GM12878 (cell line): Measurements from ENCODE around the gene CDKL4. TPM values are rescaled to one million over a fixed set of nuclear protein-coding genes. Genes with fewer than 3 reads are reported as not detected.

Source experiments
- ATAC-seq: fragments of 200-7000 bp; cut with Tn5 transposase; 3 replicates; pipeline ENCODE4 v1.9.1; 2020; ENCODE audit warnings: mild to moderate bottlenecking, moderate library complexity
- BruUV-seq: library from RNA; stranded (reverse); fragments of 400-500 nt; replicated peaks from 2 replicates; lab custom pipeline; 2021; lab: Mats Ljungman, UMichigan
- CTCF ChIA-PET: fragments of 300-600 bp; sonication (Branson Sonifier 250); formaldehyde crosslinking; extraction: SDS; loops from one replicate; lab custom pipeline; 2021; ENCODE audit warnings: inconsistent platforms; lab: Yijun Ruan, JAX
- POLR2A ChIA-PET: fragments of 350-600 bp; formaldehyde crosslinking; extraction: SDS; loops from one replicate; lab custom pipeline; 2021; ENCODE audit warnings: inconsistent platforms; lab: Charles Lee
- RAD21 ChIA-PET: fragments of 300-600 bp; sonication (Branson Sonifier 250); formaldehyde crosslinking; loops from one replicate; lab custom pipeline; 2023; ENCODE audit warnings: antibody characterized with exemption; ENCODE audit not compliant: unreplicated experiment; lab: Charles Lee
- SMC1A ChIA-PET: fragments of 300-600 bp; sonication (Branson Sonifier 250); formaldehyde crosslinking; loops from one replicate; lab custom pipeline; 2023; ENCODE audit not compliant: unreplicated experiment, uncharacterized antibody; lab: Charles Lee
- DNase-seq: peaks from one replicate; pipeline ENCODE4 v3.0.0-alpha.2; 2011; ENCODE audit warnings: low read depth, low spot score
- FAIRE-seq: peaks from 3 replicates; lab custom pipeline; 2011; peaks lifted over from hg19 to GRCh38; lab: Jason Lieb, UNC
- H2AFZ ChIP-seq: 2 replicates; pipeline ENCODE4 v1.6.0; 2011; ENCODE audit warnings: low read depth, low read length, control low read depth; ENCODE audit not compliant: control insufficient read depth
- H3K27ac ChIP-seq: 2 replicates; pipeline ENCODE4 v1.5.1; 2011; ENCODE audit warnings: control low read depth; ENCODE audit not compliant: control insufficient read depth, insufficient read depth
- H3K27me3 ChIP-seq, 2 experiments: replicated peaks in 1 of 2; 2 replicates each; pipeline versions ENCODE4 v1.6.0 to v1.6.1; 2011; ENCODE audit warnings: low read length in 1 of 2; ENCODE audit not compliant: control insufficient read depth in 2 of 2, insufficient read depth in 2 of 2
- H3K36me3 ChIP-seq, 2 experiments: 2 replicates each; pipeline ENCODE4 v1.5.1; 2011; ENCODE audit warnings: low read length in 1 of 2; ENCODE audit not compliant: control insufficient read depth in 2 of 2, insufficient read depth in 2 of 2
- H3K4me1 ChIP-seq: 2 replicates; pipeline ENCODE4 v1.6.1; 2011; ENCODE audit warnings: mild to moderate bottlenecking, low read length, moderate library complexity, mixed read lengths; ENCODE audit not compliant: control insufficient read depth, insufficient read depth
- H3K4me2 ChIP-seq: 2 replicates; pipeline ENCODE4 v1.6.0; 2011; ENCODE audit warnings: control low read depth; ENCODE audit not compliant: control insufficient read depth, insufficient read depth
- H3K4me3 ChIP-seq: fragments of 200-600 bp; sonication (generic); 2 replicates; pipeline ENCODE4 v1.5.1; 2016
- H3K79me2 ChIP-seq: 2 replicates; pipeline ENCODE4 v1.6.0; 2011; ENCODE audit warnings: low read length; ENCODE audit not compliant: control insufficient read depth, insufficient read depth
- H3K9ac ChIP-seq: 2 replicates; pipeline ENCODE4 v1.8.0; 2011; ENCODE audit warnings: low read length, control low read depth, mixed read lengths; ENCODE audit not compliant: control insufficient read depth, insufficient read depth
- H3K9me3 ChIP-seq: replicated peaks from 3 replicates; pipeline ENCODE4 v1.5.1; 2011; ENCODE audit warnings: mild to moderate bottlenecking, low read length; ENCODE audit not compliant: control insufficient read depth, insufficient read depth
- H4K20me1 ChIP-seq: 2 replicates; pipeline ENCODE4 v1.6.0; 2011; ENCODE audit not compliant: control insufficient read depth, insufficient read depth
- BACH1 ChIP-seq: fragments of 450-650 bp; IDR thresholded peaks from 2 replicates; pipeline ENCODE4 v1.6.1; 2017; ENCODE audit warnings: mild to moderate bottlenecking, borderline replicate concordance
- CREB1 ChIP-seq: IDR thresholded peaks from 2 replicates; pipeline ENCODE4 v1.6.1; 2012; ENCODE audit warnings: low read depth, mild to moderate bottlenecking, inconsistent platforms
- HDGF ChIP-seq: fragments of 450-650 bp; IDR thresholded peaks from 2 replicates; pipeline ENCODE4 v1.6.1; 2016; ENCODE audit warnings: antibody characterized with exemption
- IRF4 ChIP-seq: IDR thresholded peaks from 2 replicates; pipeline ENCODE4 v1.6.1; 2011; ENCODE audit warnings: low read depth, low read length
- KDM1A ChIP-seq: fragments of 200-600 bp; sonication (generic); IDR thresholded peaks from 2 replicates; pipeline ENCODE4 v1.6.1; 2016; ENCODE audit warnings: borderline replicate concordance
- MYB ChIP-seq: fragments of 150-350 bp; IDR thresholded peaks from 2 replicates; pipeline ENCODE4 v1.6.1; 2014; ENCODE audit warnings: mild to moderate bottlenecking, low read depth, low read length, borderline replicate concordance
- NFIC ChIP-seq: IDR thresholded peaks from 2 replicates; pipeline ENCODE4 v1.6.1; 2012; ENCODE audit warnings: low read depth, mild to moderate bottlenecking, inconsistent platforms, low read length, moderate library complexity
- NFYA ChIP-seq: IDR thresholded peaks from 2 replicates; pipeline ENCODE4 v1.6.1; 2011; ENCODE audit warnings: low read depth, mild to moderate bottlenecking, low read length, improper control_type of control experiment, borderline replicate concordance
- NRF1 ChIP-seq: conservative IDR thresholded peaks from 2 replicates; pipeline ENCODE4 v1.6.1; 2011; ENCODE audit warnings: mild to moderate bottlenecking, low read depth, low read length, improper control_type of control experiment
- RELB ChIP-seq: fragments of 450-650 bp; IDR thresholded peaks from 2 replicates; pipeline ENCODE4 v1.6.1; 2017; ENCODE audit warnings: low read depth, mild to moderate bottlenecking, moderate library complexity
- SUZ12 ChIP-seq: fragments of 200-600 bp; sonication (generic); IDR thresholded peaks from one replicate; pipeline ENCODE4 v1.6.1; 2018; ENCODE audit warnings: antibody characterized with exemption, mild to moderate bottlenecking; ENCODE audit not compliant: unreplicated experiment
- ZBTB40 ChIP-seq: fragments of 450-650 bp; IDR thresholded peaks from 2 replicates; pipeline ENCODE4 v1.6.1; 2016; ENCODE audit warnings: mild to moderate bottlenecking, moderate library complexity, borderline replicate concordance
- ZNF217 ChIP-seq: fragments of 450-650 bp; IDR thresholded peaks from 2 replicates; pipeline ENCODE4 v1.6.1; 2017; ENCODE audit warnings: antibody characterized with exemption, mild to moderate bottlenecking
- WGBS: methylation state at CpG from one replicate; pipeline ENCODE4 v1.1.6; 2016; ENCODE audit warnings: low lambda C conversion rate; ENCODE audit not compliant: insufficient replicate concordance, insufficient coverage; ENCODE audit errors: missing lambda C conversion rate; 5-methylcytosine and 5-hydroxymethylcytosine counted together
- in situ Hi-C: fragments of 300-500 bp; cut with MboI; formaldehyde crosslinking; loops from 9 replicates; pipeline ENCODE4 v1.14.3; 2018; ENCODE audit warnings: mixed read lengths
- intact Hi-C: fragments of 100-400 bp; cut with micrococcal nuclease; formaldehyde crosslinking; loops from one replicate; pipeline ENCODE4 v1.14.2; 2022; ENCODE audit not compliant: unreplicated experiment
- polyA plus RNA-seq, 11 experiments: library from polyadenylated mRNA; depleted of rRNA in 4 of 11; unstranded in 6 of 11; stranded (reverse) in 5 of 11; fragments of >200 nt; fragmentation: Nextera tagmentation in 4 of 11; fragmentation: Illumina TruSeq in 1 of 11; extraction: Ambion mirVana in 4 of 11; extraction: Trizol in 1 of 11; gene quantifications; 1 replicate in 1 of 11; 2 replicates in 10 of 11; pipeline versions ENCODE4 v1.2.1 to v1.2.3, GENCODE V29; 2011 to 2016; ENCODE audit warnings: inconsistent platforms in 2 of 11, missing spikeins in 2 of 11, low read depth in 1 of 11
- total RNA-seq, 4 experiments: library from RNA; depleted of rRNA in 3 of 4; stranded (reverse); fragments of >200 nt in 3 of 4; fragmentation: Illumina TruSeq in 1 of 4; extraction: Trizol in 1 of 4; gene quantifications; 2 replicates each; pipeline versions ENCODE4 v1.2.1 to v1.2.3, GENCODE V29; 2013 to 2021

The CDKL4 gene
- total and polyA plus RNA-seq, 10 of the 15 experiments (the other 5 are each of a cell fraction or from before 2014, with no cell fraction given): not detected

- H3K27ac ChIP-seq: no peak overlapping the region
- H3K4me1 ChIP-seq: no peaks in the 10 kb centered on the region
- no TSS peak for BruUV-seq
- DNase-seq (no peak), FAIRE-seq (no peak), ATAC-seq (no peak)
- ChIA-PET POLR2A (no interaction called here), RAD21 (no interaction called here), CTCF (no interaction called here), SMC1A (no interaction called here)
- H4K20me1 ChIP-seq: no peaks in the 10 kb centered on the region
- in situ Hi-C loops: no loop called here
- H3K79me2 ChIP-seq: no peaks in the 10 kb centered on the region
- TF ChIP-seq NFYA (no peak), IRF4 (no peak), NRF1 (no peak), ZBTB40 (no peak), SUZ12 (no peak), CREB1 (no peak), KDM1A (no peak), BACH1 (no peak), HDGF (no peak), MYB (no peak), ZNF217 (no peak), NFIC (no peak), RELB (no peak)
- intact Hi-C loops: no loop called here
- H2AFZ ChIP-seq: no peak overlapping the region
- H3K36me3 ChIP-seq: no peaks in the 10 kb centered on the region
- no peak overlapping the region for H3K9ac ChIP-seq
- H3K9me3 ChIP-seq: no peaks in the 10 kb centered on the region
- no peak overlapping the region for H3K4me3 ChIP-seq
- 73% methylated on average over 2 of the region's 2 CpGs for WGBS
- no peak overlapping the region for H3K4me2 ChIP-seq
- no peaks in the 10 kb centered on the region for H3K27me3 ChIP-seq
Observed at GRCh38 chr2:39220136-39220535, 23.6 kb downstream of the CDKL4 start.
